WTC11 (cell line): ENCODE measurements around the gene OPCML.

Experiments used
- CTCF ChIP-seq: fragments of 200-600 bp; IDR thresholded peaks from 2 replicates; pipeline ENCODE4 v1.8.0; 2022; ENCODE audit warnings: antibody characterized with exemption
- ESRRA ChIP-seq: sonication (generic); formaldehyde crosslinking; IDR thresholded peaks from 2 replicates; pipeline ENCODE4 v1.8.1; 2022; ENCODE audit warnings: mild to moderate bottlenecking, missing genetic modification reagents, borderline replicate concordance
- FOXK1 ChIP-seq: sonication (generic); formaldehyde crosslinking; IDR thresholded peaks from 2 replicates; pipeline ENCODE4 v1.8.0; 2022; ENCODE audit warnings: mild to moderate bottlenecking, moderate library complexity, missing genetic modification reagents
- PRRX2 ChIP-seq: fragments of 250-450 bp; sonication (Bioruptor Pico); IDR thresholded peaks from 2 replicates; pipeline ENCODE4 v1.8.0; 2021; ENCODE audit warnings: mild to moderate bottlenecking

GRCh38 chr11:133413703-133414102, 118.6 kb downstream of the OPCML start:
- TF ChIP-seq PRRX2 = no peak
- TF ChIP-seq FOXK1 (CRISPR knock-in tag) = no peak
- TF ChIP-seq CTCF = no peak
- no peak for TF ChIP-seq ESRRA (CRISPR knock-in tag)
